Panc1 (cell line): Measurements from ENCODE around the gene PBX2. TPM values are rescaled to one million over a fixed set of nuclear protein-coding genes. Genes with fewer than 3 reads are reported as not detected.

Experiments used
- ATAC-seq: fragments of 200-7000 bp; cut with Tn5 transposase; 2 replicates; pipeline ENCODE4 v1.9.1; 2020; ENCODE audit warnings: mild to moderate bottlenecking, moderate library complexity
- BruUV-seq: library from RNA; stranded (reverse); fragments of 400-500 nt; replicated peaks from 2 replicates; lab custom pipeline; 2021; lab: Mats Ljungman, UMichigan
- CTCF ChIA-PET: fragments of 300-600 bp; sonication (Branson Sonifier 250); formaldehyde crosslinking; loops from one replicate; lab custom pipeline; 2022; ENCODE audit warnings: antibody characterized with exemption; lab: Charles Lee
- POLR2A ChIA-PET: fragments of 300-600 bp; sonication (Branson Sonifier 250); formaldehyde crosslinking; loops from one replicate; lab custom pipeline; 2022; ENCODE audit warnings: antibody characterized with exemption; lab: Charles Lee
- DNase-seq: peaks from one replicate; pipeline ENCODE4 v3.0.0-alpha.2; 2010; ENCODE audit warnings: low read depth, low spot score
- H3K27ac ChIP-seq: 2 replicates; pipeline ENCODE4 v1.5.1; 2011; ENCODE audit warnings: mild to moderate bottlenecking, low read length, inconsistent platforms
- H3K27me3 ChIP-seq: fragments of 200-500 bp; sonication (Bioruptor generic); 2 replicates; pipeline ENCODE4 v1.6.0; 2014; ENCODE audit warnings: low read length, inconsistent platforms; ENCODE audit not compliant: control insufficient read depth, insufficient read depth
- H3K36me3 ChIP-seq: fragments of 200-500 bp; sonication (Bioruptor generic); 2 replicates; pipeline ENCODE4 v1.5.1; 2014; ENCODE audit warnings: inconsistent platforms, mild to moderate bottlenecking, low read length, moderate library complexity; ENCODE audit not compliant: control insufficient read depth, insufficient read depth
- H3K4me1 ChIP-seq: 2 replicates; pipeline ENCODE4 v1.5.1; 2011; ENCODE audit warnings: inconsistent platforms, mild to moderate bottlenecking, low read length, moderate library complexity; ENCODE audit not compliant: control insufficient read depth, insufficient read depth
- H3K4me3 ChIP-seq, 2 experiments: 2 replicates each; pipeline ENCODE4 v1.5.1; 2011 to 2012; ENCODE audit warnings: low read depth in 2 of 2, low read length in 2 of 2, mild to moderate bottlenecking in 2 of 2, inconsistent platforms in 1 of 2, moderate library complexity in 1 of 2
- H3K9me3 ChIP-seq: fragments of 200-500 bp; sonication (Bioruptor generic); 2 replicates; pipeline ENCODE4 v1.5.1; 2014; ENCODE audit warnings: low read depth, mild to moderate bottlenecking, inconsistent platforms, low read length, moderate library complexity; ENCODE audit not compliant: control insufficient read depth, insufficient read depth
- CTCF ChIP-seq: fragments of 450-650 bp; IDR thresholded peaks from 2 replicates; pipeline ENCODE4 v1.5.1; 2017; ENCODE audit warnings: mild to moderate bottlenecking
- POLR2AphosphoS5 ChIP-seq: IDR thresholded peaks from 2 replicates; pipeline ENCODE4 v1.6.1; 2012; ENCODE audit warnings: mild to moderate bottlenecking, low read depth, low read length, moderate library complexity
- REST ChIP-seq, 2 experiments: IDR thresholded peaks; 2 replicates each; pipeline ENCODE4 v1.6.1; 2011 to 2012; ENCODE audit warnings: low read depth in 2 of 2, control low read depth in 1 of 2, low read length in 1 of 2, mild to moderate bottlenecking in 1 of 2, moderate library complexity in 1 of 2; ENCODE audit not compliant: insufficient read depth in 1 of 2
- SIN3A ChIP-seq: IDR thresholded peaks from 2 replicates; pipeline ENCODE4 v1.6.1; 2012; ENCODE audit warnings: low read depth, mild to moderate bottlenecking, low read length, moderate library complexity, borderline replicate concordance; ENCODE audit not compliant: insufficient read depth
- TCF7L2 ChIP-seq: IDR thresholded peaks from 2 replicates; pipeline ENCODE4 v1.6.1; 2011; ENCODE audit warnings: mild to moderate bottlenecking, low read depth, low read length, inconsistent platforms
- in situ Hi-C: cut with HindIII; loops from 2 replicates; pipeline ENCODE4 v1.10.0; 2016; ENCODE audit warnings: low sequenced_read_pairs, low pct_unique_long_range_greater_than_20kb
- intact Hi-C: fragments of 100-400 bp; cut with micrococcal nuclease; formaldehyde crosslinking; loops from one replicate; pipeline ENCODE4 v1.10.0; 2022; ENCODE audit not compliant: unreplicated experiment
- total RNA-seq: library from RNA; stranded (reverse); gene quantifications from one replicate; pipeline ENCODE4 v1.2.1, GENCODE V29; 2021; ENCODE audit not compliant: unreplicated experiment

PBX2 gene
- total RNA-seq, 1 experiment from 2014 or later: 76.2 TPM

DNA sequence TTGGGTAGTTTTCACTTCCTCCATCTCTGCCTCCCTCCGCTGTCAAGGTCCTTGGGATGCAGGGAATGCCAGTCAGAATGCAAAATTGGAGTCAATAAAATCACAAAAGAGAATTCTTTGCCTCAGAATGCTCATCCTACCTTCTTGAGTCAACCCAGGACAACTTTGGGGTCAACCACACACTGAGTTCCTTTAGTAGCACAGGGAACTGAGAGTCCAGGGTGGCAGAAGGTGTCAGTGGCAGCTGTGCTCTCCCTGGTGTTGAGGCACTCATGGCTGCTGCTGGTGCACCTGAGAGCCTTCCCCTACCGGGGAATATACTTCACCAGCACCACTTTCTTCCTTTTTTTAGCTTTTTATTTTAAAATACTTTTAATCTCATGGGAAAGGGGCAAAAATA, 34.7 kb upstream of the PBX2 start:
- H3K36me3 ChIP-seq: no peaks in the 10 kb centered on the region
- no TSS peak for BruUV-seq
- no peak overlapping the region for H3K27ac ChIP-seq
- no peak overlapping the region for H3K4me3 ChIP-seq
- ChIA-PET POLR2A (no interaction called here), CTCF (no interaction called here)
- DNase-seq: no peak
- TF ChIP-seq TCF7L2: no peak
- no peak for TF ChIP-seq POLR2AphosphoS5
- no peak for TF ChIP-seq CTCF
- no peak for TF ChIP-seq SIN3A
- no peak for TF ChIP-seq REST (IDR thresholded peaks at IDR 0.05; ENCODE audit: insufficient read depth in 1 of 2, low read depth in 2 of 2, low read length in 1 of 2)
- no peaks in the 10 kb centered on the region for H3K9me3 ChIP-seq
- no peaks in the 10 kb centered on the region for H3K4me1 ChIP-seq
- H3K27me3 ChIP-seq: no peaks in the 10 kb centered on the region
- in situ Hi-C loops (no loop called here), intact Hi-C loops (no loop called here)
- no peak for ATAC-seq

- ChIA-PET CTCF (no interaction called here), POLR2A (no interaction called here)
- Histone ChIP-seq H3K4me1 (no peaks in the 10 kb centered on the region), H3K36me3 (no peaks in the 10 kb centered on the region), H3K27ac (no peak within 1 kb of the TSS), H3K27me3 (no peaks in the 10 kb centered on the region), H3K9me3 (no peaks in the 10 kb centered on the region), H3K4me3 (no peak within 1 kb of the TSS)
- no TSS peak for BruUV-seq
- DNase-seq: no peak
- no peak for ATAC-seq
- TF ChIP-seq TCF7L2 (no peak), SIN3A (no peak), CTCF (no peak), REST (IDR thresholded peaks at IDR 0.05; ENCODE audit: insufficient read depth in 1 of 2, low read depth in 2 of 2, low read length in 1 of 2) (no peak), POLR2AphosphoS5 (no peak)
- intact Hi-C loops (no loop called here), in situ Hi-C loops (no loop called here)
These were observed 33.5 kb upstream of the PBX2 start, which contains the start of gene NOTCH4 for GRCh38 chr6:32223258-32224235. TSS of gene NOTCH4 (minus strand) at chr6:32224067. CDS start at chr6:32223928, 139 bp downstream.
